Measurements from ENCODE around the gene SMIM33. TPM values are rescaled to one million over a fixed set of nuclear protein-coding genes. Genes with fewer than 3 reads are reported as not detected.

SMIM33 gene
- total and polyA plus RNA-seq, 9 donors, result not detected

- no peaks in the 10 kb centered on the region for H3K9me3 ChIP-seq
- H3K4me1 ChIP-seq (ENCODE audit: insufficient read depth), result no peaks in the 10 kb centered on the region
- DNase-seq, result no peak
- H3K27ac ChIP-seq, result no peak overlapping the region
- no peak overlapping the region for H3K4me3 ChIP-seq
- 71 to 81% (median 77%) methylated on average over 5 of the region's 5 CpGs for WGBS, 3 donors
- intact Hi-C loops (cut with DNase I), result no loop called here
- no peaks in the 10 kb centered on the region for H3K27me3 ChIP-seq
- H3K36me3 ChIP-seq, result no peaks in the 10 kb centered on the region
- TF ChIP-seq, protein P1, sequence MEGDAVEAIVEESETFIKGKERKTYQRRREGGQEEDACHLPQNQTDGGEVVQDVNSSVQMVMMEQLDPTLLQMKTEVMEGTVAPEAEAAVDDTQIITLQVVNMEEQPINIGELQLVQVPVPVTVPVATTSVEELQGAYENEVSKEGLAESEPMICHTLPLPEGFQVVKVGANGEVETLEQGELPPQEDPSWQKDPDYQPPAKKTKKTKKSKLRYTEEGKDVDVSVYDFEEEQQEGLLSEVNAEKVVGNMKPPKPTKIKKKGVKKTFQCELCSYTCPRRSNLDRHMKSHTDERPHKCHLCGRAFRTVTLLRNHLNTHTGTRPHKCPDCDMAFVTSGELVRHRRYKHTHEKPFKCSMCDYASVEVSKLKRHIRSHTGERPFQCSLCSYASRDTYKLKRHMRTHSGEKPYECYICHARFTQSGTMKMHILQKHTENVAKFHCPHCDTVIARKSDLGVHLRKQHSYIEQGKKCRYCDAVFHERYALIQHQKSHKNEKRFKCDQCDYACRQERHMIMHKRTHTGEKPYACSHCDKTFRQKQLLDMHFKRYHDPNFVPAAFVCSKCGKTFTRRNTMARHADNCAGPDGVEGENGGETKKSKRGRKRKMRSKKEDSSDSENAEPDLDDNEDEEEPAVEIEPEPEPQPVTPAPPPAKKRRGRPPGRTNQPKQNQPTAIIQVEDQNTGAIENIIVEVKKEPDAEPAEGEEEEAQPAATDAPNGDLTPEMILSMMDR (IDR thresholded peaks at IDR 0.05), result no peak
- TF ChIP-seq POLR2A (IDR thresholded peaks at IDR 0.05) (no peak), EP300 (IDR thresholded peaks at IDR 0.05) (no peak)
These were observed 9.1 kb upstream of the SMIM33 start for GRCh38 chr5:139461698-139462097.

GRCh38 chr5:139462586-139463276 is 8.1 kb upstream of the SMIM33 start, which contains the start of gene ECSCR:
Gene ECSCR, minus strand, starts transcription at chr5:139462743. Its CDS starts 73 bp downstream, at chr5:139462670.
- no peak within 1 kb of the TSS for H3K27ac ChIP-seq
- no peaks in the 10 kb centered on the region for H3K9me3 ChIP-seq
- no peaks in the 10 kb centered on the region for H3K4me1 ChIP-seq (ENCODE audit: insufficient read depth)
- H3K27me3 ChIP-seq, result no peaks in the 10 kb centered on the region
- no peak for TF ChIP-seq POLR2A (IDR thresholded peaks at IDR 0.05)
- TF ChIP-seq, protein P1 (IDR thresholded peaks at IDR 0.05), result no peak
- TF ChIP-seq EP300 (IDR thresholded peaks at IDR 0.05), result no peak
- no peaks in the 10 kb centered on the region for H3K36me3 ChIP-seq
- no peak for DNase-seq
- no peak within 1 kb of the TSS for H3K4me3 ChIP-seq
- intact Hi-C loops (cut with DNase I), result no loop called here
- 78 to 79% (median 78%) methylated on average over 10 of the region's 10 CpGs for WGBS, 3 donors

DNA sequence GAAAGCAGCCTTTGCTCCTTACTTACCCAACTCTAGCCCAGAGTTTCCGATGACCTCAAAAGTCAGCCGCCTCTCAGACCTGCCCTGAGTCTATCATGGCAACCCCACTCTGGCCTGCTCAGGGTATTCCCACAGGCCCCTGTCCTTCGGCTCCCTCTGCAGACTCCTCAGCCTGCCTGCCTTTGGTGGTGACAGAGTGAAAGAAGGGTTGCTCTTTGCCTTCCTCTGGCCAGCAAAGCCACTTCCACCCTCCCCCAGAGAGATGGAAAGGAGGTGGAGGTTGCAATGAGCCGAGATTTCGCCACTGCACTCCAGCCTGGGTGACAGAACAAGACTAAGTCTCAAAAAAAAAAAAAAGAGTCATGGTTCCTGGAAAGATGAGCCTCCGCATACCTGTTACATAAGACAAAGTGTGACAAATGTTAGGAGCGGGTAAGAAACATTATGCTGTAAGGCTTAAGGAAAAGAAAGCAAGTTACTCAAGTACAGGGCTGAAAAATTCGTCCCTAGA is 2.3 kb upstream of the SMIM33 start:
- DNase-seq, result no peak
- intact Hi-C loops (cut with DNase I), result no loop called here

DNA sequence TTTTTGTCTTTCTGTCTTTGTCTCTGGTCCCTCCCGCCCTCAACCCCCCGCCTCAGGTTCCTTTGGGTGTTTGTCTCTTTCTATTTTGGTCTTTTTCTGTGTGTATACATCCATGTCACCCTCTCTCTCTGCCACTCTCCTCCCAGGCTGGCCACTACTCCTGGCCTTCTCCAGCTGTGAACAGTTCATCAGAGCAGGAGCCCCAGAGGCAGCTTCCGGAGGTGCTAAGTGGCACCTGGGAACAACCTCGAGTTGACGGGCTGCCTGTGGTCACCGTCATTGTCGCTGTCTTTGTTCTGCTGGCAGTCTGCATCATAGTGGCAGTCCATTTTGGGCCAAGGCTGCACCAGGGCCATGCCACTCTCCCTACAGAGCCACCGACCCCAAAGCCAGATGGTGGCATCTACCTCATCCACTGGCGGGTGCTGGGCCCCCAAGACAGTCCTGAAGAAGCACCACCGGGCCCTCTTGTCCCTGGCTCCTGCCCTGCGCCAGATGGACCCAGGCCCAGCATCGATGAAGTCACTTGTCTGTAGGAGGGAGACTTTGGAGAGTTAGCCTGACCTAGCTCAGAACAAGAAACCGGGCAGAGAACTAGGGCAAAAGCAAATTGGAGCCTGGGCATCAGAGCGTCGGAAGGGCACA is 1.7 kb downstream of the SMIM33 start:
- TF ChIP-seq, protein P1 (IDR thresholded peaks at IDR 0.05), result no peak
- no peak for TF ChIP-seq EP300 (IDR thresholded peaks at IDR 0.05)
- no peak for TF ChIP-seq POLR2A (IDR thresholded peaks at IDR 0.05)
- peaks cover 3% of the 10 kb centered on the region for H3K4me1 ChIP-seq (ENCODE audit: insufficient read depth)
- H3K36me3 ChIP-seq, result no peaks in the 10 kb centered on the region
- H3K27ac ChIP-seq, result no peak overlapping the region
- no peaks in the 10 kb centered on the region for H3K27me3 ChIP-seq
- no peak overlapping the region for H3K4me3 ChIP-seq
- no peaks in the 10 kb centered on the region for H3K9me3 ChIP-seq
- no peak for DNase-seq
- intact Hi-C loops (cut with DNase I), result no loop called here
- whole genome bisulfite sequencing, 3 donors, result 74 to 84% (median 78%) methylated on average over 15 of the region's 15 CpGs

More for the DNA sequence above, 2.3 kb upstream of the SMIM33 start:
- Histone ChIP-seq H3K9me3 (no peaks in the 10 kb centered on the region), H3K4me3 (no peak overlapping the region), H3K27ac (no peak overlapping the region), H3K36me3 (no peaks in the 10 kb centered on the region), H3K4me1 (ENCODE audit: insufficient read depth) (no peaks in the 10 kb centered on the region), H3K27me3 (no peaks in the 10 kb centered on the region)
- TF ChIP-seq POLR2A (IDR thresholded peaks at IDR 0.05) (no peak), EP300 (IDR thresholded peaks at IDR 0.05) (no peak)
- TF ChIP-seq, protein P1 (IDR thresholded peaks at IDR 0.05), result no peak
- WGBS, 3 donors, result 85 to 88% (median 88%) methylated on average over 8 of the region's 8 CpGs
